Astrocyte of the cerebellum (primary cell): ENCODE data around the gene RCE1.

Experiments used
- DNase-seq: peaks from one replicate; pipeline ENCODE4 v3.0.0-alpha.2; 2011; ENCODE audit warnings: low read depth
- H3K4me3 ChIP-seq: 2 replicates; pipeline ENCODE4 v1.5.1; 2011; ENCODE audit warnings: mild to moderate bottlenecking, low read depth, low read length, moderate library complexity
- CTCF ChIP-seq: IDR thresholded peaks from 2 replicates; pipeline ENCODE4 v1.5.1; 2012; ENCODE audit warnings: low read length, low read depth, moderate library complexity, mild to moderate bottlenecking; ENCODE audit errors: missing control alignments
- in situ Hi-C: cut with HindIII; loops from 2 replicates; pipeline ENCODE4 v1.10.0; 2017; ENCODE audit warnings: low sequenced_read_pairs

RCE1 gene

GRCh38 chr11:66857234-66857926 lies 14.1 kb downstream of the RCE1 start:
- no peak for DNase-seq
- peak overlapping the region; percentile 67 for H3K4me3 ChIP-seq
- no peak for TF ChIP-seq CTCF
- in situ Hi-C loops: no loop called here

GRCh38 chr11:66857927-66858185 lies 14.6 kb downstream of the RCE1 start:
- H3K4me3 ChIP-seq: peak overlapping the region; percentile 67
- in situ Hi-C loops: no loop called here
- no peak for DNase-seq
- no peak for TF ChIP-seq CTCF

DNA sequence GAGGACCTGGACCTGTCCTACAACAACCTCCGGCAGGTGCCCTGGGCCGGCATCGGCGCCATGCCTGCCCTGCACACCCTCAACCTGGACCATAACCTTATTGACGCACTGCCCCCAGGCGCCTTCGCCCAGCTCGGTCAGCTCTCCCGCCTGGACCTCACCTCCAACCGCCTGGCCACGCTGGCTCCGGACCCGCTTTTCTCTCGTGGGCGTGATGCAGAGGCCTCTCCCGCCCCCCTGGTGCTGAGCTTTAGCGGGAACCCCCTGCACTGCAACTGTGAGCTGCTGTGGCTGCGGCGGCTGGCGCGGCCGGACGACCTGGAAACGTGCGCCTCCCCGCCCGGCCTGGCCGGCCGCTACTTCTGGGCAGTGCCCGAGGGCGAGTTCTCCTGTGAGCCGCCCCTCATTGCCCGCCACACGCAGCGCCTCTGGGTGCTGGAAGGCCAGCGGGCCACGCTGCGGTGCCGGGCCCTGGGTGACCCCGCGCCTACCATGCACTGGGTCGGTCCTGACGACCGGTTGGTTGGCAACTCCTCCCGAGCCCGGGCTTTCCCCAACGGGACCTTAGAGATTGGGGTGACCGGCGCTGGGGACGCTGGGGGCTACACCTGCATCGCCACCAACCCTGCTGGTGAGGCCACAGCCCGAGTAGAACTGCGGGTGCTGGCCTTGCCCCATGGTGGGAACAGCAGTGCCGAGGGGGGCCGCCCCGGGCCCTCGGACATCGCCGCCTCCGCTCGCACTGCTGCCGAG lies 15.1 kb downstream of the RCE1 start:
- in situ Hi-C loops: no loop called here
- H3K4me3 ChIP-seq: no peak overlapping the region
- no peak for DNase-seq
- TF ChIP-seq CTCF: no peak

GRCh38 chr11:66858939-66859685 lies 15.9 kb downstream of the RCE1 start:
- no peak for TF ChIP-seq CTCF
- H3K4me3 ChIP-seq: no peak overlapping the region
- in situ Hi-C loops: no loop called here
- no peak for DNase-seq

DNA sequence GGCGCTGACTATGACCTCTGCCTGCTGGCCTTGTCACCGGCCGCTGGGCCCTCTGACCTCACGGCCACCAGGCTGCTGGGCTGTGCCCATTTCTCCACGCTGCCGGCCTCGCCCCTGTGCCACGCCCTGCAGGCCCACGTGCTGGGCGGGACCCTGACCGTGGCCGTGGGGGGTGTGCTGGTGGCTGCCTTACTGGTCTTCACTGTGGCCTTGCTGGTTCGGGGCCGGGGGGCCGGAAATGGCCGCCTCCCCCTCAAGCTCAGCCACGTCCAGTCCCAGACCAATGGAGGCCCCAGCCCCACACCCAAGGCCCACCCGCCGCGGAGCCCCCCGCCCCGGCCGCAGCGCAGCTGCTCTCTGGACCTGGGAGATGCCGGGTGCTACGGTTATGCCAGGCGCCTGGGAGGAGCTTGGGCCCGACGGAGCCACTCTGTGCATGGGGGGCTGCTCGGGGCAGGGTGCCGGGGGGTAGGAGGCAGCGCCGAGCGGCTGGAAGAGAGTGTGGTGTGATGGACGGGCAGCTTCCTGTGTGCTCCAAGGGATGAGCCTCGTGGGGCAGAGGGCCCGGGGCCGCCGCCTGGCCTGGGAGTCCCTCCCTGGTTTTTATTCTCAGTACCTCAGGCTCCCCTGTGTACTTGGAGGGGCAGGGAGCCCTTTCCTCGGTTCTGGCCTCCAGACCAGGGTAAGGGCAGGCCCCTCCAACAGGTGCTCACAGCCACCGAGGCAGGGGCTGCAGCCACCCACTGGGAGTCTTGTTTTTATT lies 16.6 kb downstream of the RCE1 start:
- no peak for TF ChIP-seq CTCF
- no peak for DNase-seq
- no peak overlapping the region for H3K4me3 ChIP-seq
- in situ Hi-C loops: no loop called here

DNA sequence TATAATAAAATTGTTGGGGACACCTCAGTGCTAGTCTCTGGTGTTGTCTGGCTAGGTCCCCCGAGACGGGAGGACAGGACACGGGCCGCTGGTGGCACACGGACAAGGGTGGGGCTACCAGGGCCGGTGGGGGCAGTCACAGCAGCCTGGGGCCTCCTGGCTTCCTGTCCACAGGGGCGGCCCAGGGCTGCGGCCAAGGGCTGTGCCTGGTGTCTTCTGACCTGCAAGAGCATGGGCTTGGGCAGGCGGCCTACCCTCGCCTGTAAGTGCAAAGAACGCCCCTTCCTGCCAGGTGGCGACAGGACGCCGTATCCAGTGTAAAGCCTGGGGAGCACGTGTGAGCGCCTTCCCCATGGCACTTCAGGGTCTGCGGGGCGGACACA lies 17.2 kb downstream of the RCE1 start:
- TF ChIP-seq CTCF: no peak
- no peak for DNase-seq
- H3K4me3 ChIP-seq: no peak overlapping the region
- in situ Hi-C loops: no loop called here
